ENCODE results near the gene CHD2. TPM values are rescaled to one million over a fixed set of nuclear protein-coding genes. Genes with fewer than 3 reads are reported as not detected.
"Not testable (repeated sequence)": the region's sequence is repeated elsewhere in the genome, so short reads cannot be mapped to it uniquely, and the experiment has no call there.

Gene CHD2
- polyA plus RNA-seq, 5 donors: 103 to 146 (median 124) TPM

- DNase-seq: no peak
Measured at GRCh38 chr15:93048426-93048721, 148.2 kb downstream of the CHD2 start.

DNA sequence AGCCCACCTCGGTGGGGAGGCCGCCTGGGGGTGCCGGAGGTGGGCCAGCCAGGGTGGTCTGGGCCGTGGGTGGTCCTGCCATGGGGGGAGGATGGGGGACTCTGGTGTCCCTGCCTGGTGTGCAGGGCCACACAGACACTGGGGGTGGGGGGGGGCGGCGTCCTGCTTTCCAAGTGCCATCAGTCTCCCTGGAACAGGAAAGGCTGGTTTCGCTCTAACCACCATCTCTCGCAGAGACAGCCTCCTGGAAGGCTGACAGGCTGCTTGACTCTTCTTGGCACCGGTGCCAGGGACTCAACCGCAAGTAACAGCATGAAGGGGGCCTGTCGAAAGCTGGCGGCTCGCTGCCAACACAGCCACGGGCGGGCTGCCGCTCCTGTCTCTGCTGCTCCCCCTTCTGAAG is 148.6 kb downstream of the CHD2 start:
- DNase-seq: no peak

DNA sequence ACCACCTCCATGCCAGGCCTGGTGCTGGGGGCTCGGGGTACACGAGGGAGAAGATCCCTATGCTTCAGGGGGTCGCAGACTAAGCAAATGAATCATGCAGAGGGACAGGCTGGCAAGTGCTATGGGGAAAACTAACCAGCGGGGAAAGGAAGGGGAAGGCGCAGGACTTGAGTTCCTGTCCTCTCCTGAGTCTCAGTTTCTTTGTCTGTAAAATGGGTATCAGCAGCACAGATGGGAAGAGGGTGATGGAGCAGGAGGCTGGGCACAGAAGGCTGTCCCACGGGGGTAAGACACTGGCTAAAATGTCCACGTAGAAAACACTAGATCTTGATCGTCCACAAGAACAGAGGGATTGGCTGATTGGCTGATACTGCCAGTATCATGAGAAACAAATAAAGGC is 149.1 kb downstream of the CHD2 start:
- DNase-seq: no peak

- DNase-seq: no peak
Measured at GRCh38 chr15:93049914-93050578, 149.9 kb downstream of the CHD2 start.

GRCh38 chr15:93050648-93051047 is 150.5 kb downstream of the CHD2 start:
- DNase-seq: no peak

- DNase-seq: no peak
Measured at GRCh38 chr15:93051236-93052089, 151.3 kb downstream of the CHD2 start.

DNA sequence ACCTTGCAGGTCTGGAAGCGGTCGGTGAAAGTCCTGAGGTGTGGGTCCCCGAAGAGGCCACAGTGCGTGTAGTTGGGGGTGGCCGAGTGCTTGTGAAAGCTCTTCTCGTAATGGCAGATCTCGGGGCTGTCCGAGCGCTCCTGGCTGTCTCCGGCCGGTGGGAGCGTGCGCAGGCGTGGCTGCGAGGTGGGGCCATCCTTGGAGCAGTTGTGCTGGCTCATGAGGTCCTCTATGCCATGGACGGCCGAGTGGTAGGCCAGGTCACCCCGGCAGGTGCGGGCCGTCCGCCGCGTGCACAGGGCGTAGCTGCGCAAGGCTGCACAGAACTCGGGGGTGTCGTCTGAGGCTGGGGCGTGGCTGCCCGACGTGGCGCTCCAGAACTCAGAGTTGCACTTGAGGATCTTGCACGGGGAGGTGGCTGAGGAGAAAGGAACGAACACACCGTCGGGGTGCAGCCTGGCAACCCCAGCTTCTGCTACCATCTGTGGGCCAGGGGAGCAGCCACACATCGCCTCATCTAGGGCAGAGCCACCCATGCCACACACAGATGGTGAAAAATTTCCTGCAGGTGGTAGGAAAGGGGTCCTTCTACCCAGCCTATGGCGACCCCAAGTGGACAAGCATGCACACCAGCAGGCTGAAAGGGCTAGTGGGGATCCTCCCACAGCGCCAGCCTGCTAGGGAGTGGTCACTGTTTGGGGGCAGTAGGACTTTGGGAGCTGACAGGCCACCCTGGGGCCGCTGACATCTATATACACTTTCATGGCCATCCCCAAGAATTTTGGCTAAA is 152.2 kb downstream of the CHD2 start:
- DNase-seq: no peak

DNA sequence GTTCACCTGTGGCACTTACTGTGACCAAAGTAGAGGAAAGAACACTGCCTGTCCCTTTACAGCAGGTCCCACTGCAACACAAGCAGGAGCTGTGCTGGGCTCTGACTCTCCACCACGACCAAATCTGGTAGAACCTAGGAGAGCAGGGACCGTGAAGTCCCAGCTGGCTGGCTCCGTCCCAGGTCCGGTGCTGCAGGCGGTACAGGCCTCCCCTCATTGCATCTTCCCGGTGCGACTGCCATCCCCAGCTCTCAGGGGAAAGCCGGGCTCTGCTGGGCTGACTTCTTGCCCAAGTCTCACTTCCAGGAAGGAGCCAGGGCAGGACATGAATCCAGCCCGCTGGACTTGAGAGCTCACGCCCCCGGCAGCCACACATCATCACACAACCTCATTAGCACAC is 155.1 kb downstream of the CHD2 start:
- no peak for DNase-seq

DNA sequence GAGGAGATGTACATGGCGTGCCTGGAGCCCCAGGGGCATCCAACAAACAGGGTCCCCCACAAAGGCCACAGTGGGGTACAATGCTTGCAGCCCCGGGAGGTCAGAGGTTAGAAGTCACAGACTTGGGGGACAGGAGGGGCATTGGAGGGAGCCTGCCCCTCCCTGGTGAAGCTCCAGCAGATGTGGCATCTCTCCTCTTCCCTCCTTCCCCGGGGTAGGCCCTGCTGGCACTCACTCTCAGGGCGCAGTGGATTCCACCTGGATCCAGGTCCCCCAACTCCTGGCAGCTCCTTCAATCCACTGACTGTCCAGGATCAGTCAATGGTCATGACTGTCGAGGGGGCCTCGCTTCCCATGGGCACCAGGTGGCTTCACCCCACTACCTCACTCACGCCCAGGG is 156.7 kb downstream of the CHD2 start:
- no peak for DNase-seq

GRCh38 chr15:93057618-93058017 is 157.5 kb downstream of the CHD2 start:
- no peak for DNase-seq

GRCh38 chr15:93058128-93058527 is 158.0 kb downstream of the CHD2 start:
- no peak for DNase-seq

- DNase-seq: no peak
Measured at GRCh38 chr15:93058904-93059427, 158.8 kb downstream of the CHD2 start.

DNA sequence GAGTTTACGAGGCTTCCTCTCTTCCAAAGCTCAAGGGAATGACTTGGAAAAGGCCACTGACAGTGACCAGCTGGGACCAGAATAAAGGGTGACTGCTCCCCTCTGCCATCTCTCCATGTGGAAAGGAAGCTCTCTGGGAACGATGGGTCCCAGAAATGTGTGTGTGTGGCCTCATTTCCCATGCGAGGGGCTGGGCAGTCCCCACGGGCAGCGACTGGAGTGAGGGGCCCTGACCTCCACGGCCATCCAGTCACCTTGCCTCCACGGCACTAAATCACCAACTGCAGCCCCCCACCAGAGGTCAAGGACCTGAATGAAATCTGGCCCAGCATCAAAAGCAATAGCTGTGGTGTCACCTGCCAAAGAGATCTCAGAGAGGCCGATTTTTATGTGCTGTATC is 159.3 kb downstream of the CHD2 start:
- DNase-seq: no peak

DNA sequence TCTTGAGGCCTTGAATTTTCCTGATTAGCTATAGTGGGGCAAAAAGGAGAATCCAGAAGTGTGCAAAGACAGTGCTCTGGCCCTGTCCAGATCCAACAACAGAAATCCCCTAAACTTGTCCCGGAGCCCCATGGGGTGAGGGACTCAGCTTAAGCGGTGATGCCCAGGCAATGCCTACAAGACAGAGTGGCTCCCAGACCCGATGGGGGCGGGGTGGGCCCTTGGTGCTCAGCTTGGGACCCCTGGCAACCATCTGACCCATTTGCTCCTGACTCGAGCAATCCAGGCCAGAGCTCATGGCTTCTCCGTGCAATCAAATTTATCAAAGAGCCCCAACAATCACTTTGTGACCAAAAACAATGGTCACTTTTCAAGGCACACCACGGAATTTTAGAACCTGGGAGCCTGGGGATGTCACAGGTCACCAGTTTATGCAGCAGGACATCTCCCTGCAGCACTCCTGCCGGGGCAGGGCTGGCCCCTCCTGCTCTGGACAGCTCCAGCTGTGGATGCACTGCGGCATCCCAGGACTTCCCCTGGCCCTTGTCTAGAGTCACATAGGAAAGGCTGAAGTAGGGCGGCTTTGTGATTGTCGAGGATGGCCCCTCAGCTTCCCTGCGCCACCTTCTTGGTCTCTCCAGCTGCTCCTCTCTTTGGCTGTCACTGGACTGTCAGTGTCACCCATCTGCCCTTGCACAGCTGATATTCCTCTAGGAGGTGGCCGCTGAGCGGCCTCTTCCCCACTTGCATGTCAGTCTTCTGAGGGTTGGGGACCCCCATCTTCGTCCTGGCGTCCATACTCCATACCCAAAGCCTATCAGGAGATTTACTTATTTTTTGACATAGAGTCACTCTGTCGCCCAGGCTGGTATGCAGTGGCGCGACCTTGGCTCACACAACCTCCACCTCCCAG is 160.5 kb downstream of the CHD2 start:
- no peak for DNase-seq

DNA sequence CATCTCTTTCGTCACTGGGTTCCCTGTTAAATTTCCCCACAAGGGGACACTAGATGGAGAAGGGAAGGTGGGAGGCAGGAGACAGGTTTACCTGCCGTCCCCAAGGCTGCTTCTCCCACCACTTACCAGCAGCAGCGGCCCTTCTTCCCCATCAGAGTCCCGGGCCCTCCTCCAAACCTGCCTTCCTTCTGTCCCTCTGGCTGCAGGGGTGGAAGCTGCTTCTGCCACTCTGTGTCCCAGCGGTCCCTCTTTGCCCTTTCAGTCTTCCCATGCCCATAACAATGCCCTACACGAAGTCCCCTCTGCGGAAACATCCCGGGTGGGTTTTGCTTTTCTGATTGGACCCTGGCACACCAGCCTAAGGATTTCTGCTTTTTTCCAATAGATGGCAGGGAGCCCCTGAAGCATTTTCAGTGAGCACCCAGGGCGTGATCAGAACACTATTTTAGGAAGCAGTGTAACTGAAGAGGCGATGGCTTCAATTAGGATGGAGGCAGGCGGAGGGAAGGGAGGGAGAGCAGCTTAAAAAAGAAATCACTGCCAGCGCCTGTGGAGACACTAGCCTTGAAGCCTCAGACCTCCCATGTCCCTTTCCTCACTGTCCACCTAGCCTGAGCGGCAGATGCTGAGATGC is 162.6 kb downstream of the CHD2 start:
- DNase-seq: not testable (repeated sequence)

GRCh38 chr15:93063262-93063671 is 163.1 kb downstream of the CHD2 start:
- DNase-seq: no peak

- DNase-seq: no peak
Measured at GRCh38 chr15:93063796-93064690, 163.9 kb downstream of the CHD2 start.

DNA sequence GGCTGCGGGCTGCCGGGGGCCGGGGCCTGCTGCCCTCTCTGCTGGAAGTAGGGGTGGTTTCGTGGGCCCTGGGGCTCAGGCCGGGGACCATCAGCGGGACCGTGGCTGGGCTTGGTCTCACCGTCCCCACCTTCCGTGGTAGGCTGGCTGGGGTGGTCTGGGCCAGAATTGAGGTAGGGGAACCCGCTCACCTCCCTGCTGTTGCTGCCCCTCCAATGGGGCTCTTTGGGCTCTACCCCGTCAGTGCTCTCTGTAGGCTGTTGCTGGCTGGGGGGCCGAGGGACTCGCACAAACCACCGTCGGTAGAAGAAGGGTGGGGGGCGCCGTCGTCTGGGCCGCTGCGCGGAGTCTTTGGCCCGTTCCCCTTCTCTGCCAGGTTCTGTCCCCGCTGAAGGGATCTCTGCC is 165.5 kb downstream of the CHD2 start:
- DNase-seq: no peak

- no peak for DNase-seq
Measured at GRCh38 chr15:93066224-93066681, 166.1 kb downstream of the CHD2 start.

All from right lung (tissue), 5 donors.